ENCODE data around the gene SPAG16.

The SPAG16 gene

GRCh38 chr2:213247566-213247965 is 36.7 kb upstream of the SPAG16 start:
- Histone ChIP-seq H3K4me1 (ENCODE audit: control insufficient read depth, insufficient read depth, low read length) (peaks cover 15% of the 10 kb centered on the region), H3K4me3 (ENCODE audit: low read depth, low read length) (no peak overlapping the region), H3K27me3 (ENCODE audit: control insufficient read depth, insufficient read depth, low read length) (no peaks in the 10 kb centered on the region), H3K9me3 (ENCODE audit: control insufficient read depth, insufficient read depth, low read length) (no peaks in the 10 kb centered on the region), H3K27ac (ENCODE audit: low read depth, low read length) (no peak overlapping the region), H3K9ac (ENCODE audit: low read depth, low read length) (no peak overlapping the region), H3K36me3 (ENCODE audit: control insufficient read depth, insufficient read depth, low read length) (no peaks in the 10 kb centered on the region)

- Histone ChIP-seq H3K4me3 (ENCODE audit: low read depth, low read length) (no peak overlapping the region), H3K4me1 (ENCODE audit: control insufficient read depth, insufficient read depth, low read length) (peaks cover 10% of the 10 kb centered on the region), H3K36me3 (ENCODE audit: control insufficient read depth, insufficient read depth, low read length) (no peaks in the 10 kb centered on the region), H3K27me3 (ENCODE audit: control insufficient read depth, insufficient read depth, low read length) (no peaks in the 10 kb centered on the region), H3K9ac (ENCODE audit: low read depth, low read length) (no peak overlapping the region), H3K27ac (ENCODE audit: low read depth, low read length) (no peak overlapping the region), H3K9me3 (ENCODE audit: control insufficient read depth, insufficient read depth, low read length) (no peaks in the 10 kb centered on the region)
These were observed 35.6 kb upstream of the SPAG16 start for GRCh38 chr2:213248637-213249036.

GRCh38 chr2:213249502-213249901 is 34.8 kb upstream of the SPAG16 start:
- H3K4me1 ChIP-seq (ENCODE audit: control insufficient read depth, insufficient read depth, low read length), result peaks cover 9% of the 10 kb centered on the region
- no peak overlapping the region for H3K4me3 ChIP-seq (ENCODE audit: low read depth, low read length)
- no peaks in the 10 kb centered on the region for H3K9me3 ChIP-seq (ENCODE audit: control insufficient read depth, insufficient read depth, low read length)
- no peak overlapping the region for H3K9ac ChIP-seq (ENCODE audit: low read depth, low read length)
- H3K27ac ChIP-seq (ENCODE audit: low read depth, low read length), result no peak overlapping the region
- H3K36me3 ChIP-seq (ENCODE audit: control insufficient read depth, insufficient read depth, low read length), result no peaks in the 10 kb centered on the region
- H3K27me3 ChIP-seq (ENCODE audit: control insufficient read depth, insufficient read depth, low read length), result no peaks in the 10 kb centered on the region

GRCh38 chr2:213251618-213252017 is 32.6 kb upstream of the SPAG16 start:
- Histone ChIP-seq H3K27ac (ENCODE audit: low read depth, low read length) (peak overlapping the region; percentile 39), H3K9ac (ENCODE audit: low read depth, low read length) (no peak overlapping the region), H3K4me1 (ENCODE audit: control insufficient read depth, insufficient read depth, low read length) (peaks cover 9% of the 10 kb centered on the region), H3K9me3 (ENCODE audit: control insufficient read depth, insufficient read depth, low read length) (no peaks in the 10 kb centered on the region), H3K27me3 (ENCODE audit: control insufficient read depth, insufficient read depth, low read length) (no peaks in the 10 kb centered on the region), H3K36me3 (ENCODE audit: control insufficient read depth, insufficient read depth, low read length) (no peaks in the 10 kb centered on the region), H3K4me3 (ENCODE audit: low read depth, low read length) (no peak overlapping the region)

GRCh38 chr2:213252206-213252605 is 32.1 kb upstream of the SPAG16 start:
- Histone ChIP-seq H3K4me1 (ENCODE audit: control insufficient read depth, insufficient read depth, low read length) (peaks cover 9% of the 10 kb centered on the region), H3K9me3 (ENCODE audit: control insufficient read depth, insufficient read depth, low read length) (no peaks in the 10 kb centered on the region), H3K27ac (ENCODE audit: low read depth, low read length) (peak overlapping the region; percentile 39), H3K9ac (ENCODE audit: low read depth, low read length) (peak overlapping the region; percentile 52; the same call in 1 of the 2 replicates), H3K4me3 (ENCODE audit: low read depth, low read length) (no peak overlapping the region), H3K36me3 (ENCODE audit: control insufficient read depth, insufficient read depth, low read length) (no peaks in the 10 kb centered on the region), H3K27me3 (ENCODE audit: control insufficient read depth, insufficient read depth, low read length) (no peaks in the 10 kb centered on the region)

DNA sequence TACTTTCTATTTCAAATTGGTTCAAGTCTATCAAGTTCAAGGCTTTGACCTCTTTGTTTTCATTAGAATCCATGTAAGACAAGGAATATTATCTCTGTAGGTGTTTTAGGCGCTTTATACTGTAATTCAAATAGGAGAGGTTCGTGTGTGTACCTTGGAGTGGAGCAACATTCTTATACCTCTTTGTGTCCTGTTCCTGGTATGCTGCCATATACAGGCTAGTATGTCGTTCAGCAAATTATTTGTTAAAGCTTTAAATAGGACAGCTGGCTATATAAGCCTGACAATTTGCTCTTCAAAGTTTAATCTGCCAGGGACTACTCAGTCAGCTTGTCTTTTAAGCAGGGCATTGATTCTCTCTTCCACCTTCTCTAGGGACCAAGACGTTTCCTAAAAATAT is 31.1 kb upstream of the SPAG16 start:
- Histone ChIP-seq H3K4me3 (ENCODE audit: low read depth, low read length) (no peak overlapping the region), H3K27ac (ENCODE audit: low read depth, low read length) (no peak overlapping the region), H3K27me3 (ENCODE audit: control insufficient read depth, insufficient read depth, low read length) (no peaks in the 10 kb centered on the region), H3K9me3 (ENCODE audit: control insufficient read depth, insufficient read depth, low read length) (no peaks in the 10 kb centered on the region), H3K9ac (ENCODE audit: low read depth, low read length) (no peak overlapping the region), H3K4me1 (ENCODE audit: control insufficient read depth, insufficient read depth, low read length) (peaks cover 9% of the 10 kb centered on the region), H3K36me3 (ENCODE audit: control insufficient read depth, insufficient read depth, low read length) (no peaks in the 10 kb centered on the region)

GRCh38 chr2:213259266-213259665 is 25.0 kb upstream of the SPAG16 start:
- no peak overlapping the region for H3K4me3 ChIP-seq (ENCODE audit: low read depth, low read length)
- no peaks in the 10 kb centered on the region for H3K9me3 ChIP-seq (ENCODE audit: control insufficient read depth, insufficient read depth, low read length)
- no peak overlapping the region for H3K27ac ChIP-seq (ENCODE audit: low read depth, low read length)
- H3K36me3 ChIP-seq (ENCODE audit: control insufficient read depth, insufficient read depth, low read length), result no peaks in the 10 kb centered on the region
- H3K9ac ChIP-seq (ENCODE audit: low read depth, low read length), result no peak overlapping the region
- H3K4me1 ChIP-seq (ENCODE audit: control insufficient read depth, insufficient read depth, low read length), result no peaks in the 10 kb centered on the region
- no peaks in the 10 kb centered on the region for H3K27me3 ChIP-seq (ENCODE audit: control insufficient read depth, insufficient read depth, low read length)

- Histone ChIP-seq H3K9me3 (ENCODE audit: control insufficient read depth, insufficient read depth, low read length) (no peaks in the 10 kb centered on the region), H3K4me3 (ENCODE audit: low read depth, low read length) (no peak overlapping the region), H3K4me1 (ENCODE audit: control insufficient read depth, insufficient read depth, low read length) (no peaks in the 10 kb centered on the region), H3K9ac (ENCODE audit: low read depth, low read length) (no peak overlapping the region), H3K27me3 (ENCODE audit: control insufficient read depth, insufficient read depth, low read length) (no peaks in the 10 kb centered on the region), H3K27ac (ENCODE audit: low read depth, low read length) (no peak overlapping the region), H3K36me3 (ENCODE audit: control insufficient read depth, insufficient read depth, low read length) (no peaks in the 10 kb centered on the region)
These were observed 23.0 kb upstream of the SPAG16 start for GRCh38 chr2:213261237-213261636.

DNA sequence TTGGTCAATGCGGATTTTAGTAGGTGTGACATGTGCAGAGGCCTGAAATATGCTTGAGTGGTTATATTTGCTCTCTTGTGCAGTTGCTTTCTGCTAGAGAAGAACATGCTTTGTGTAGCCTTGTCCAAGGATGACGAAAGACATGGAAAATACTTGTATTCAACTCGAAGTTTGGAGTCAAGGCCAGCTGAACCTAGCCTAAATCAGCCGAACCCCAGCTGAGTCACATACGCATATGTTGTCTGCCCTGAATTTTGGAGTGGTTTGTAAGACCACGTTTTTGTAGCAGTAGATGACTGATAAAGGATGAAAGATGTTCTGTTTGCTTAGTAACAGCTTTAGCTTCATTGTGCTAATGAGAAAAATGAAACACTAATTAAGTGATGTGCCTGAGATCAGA is 22.5 kb upstream of the SPAG16 start:
- Histone ChIP-seq H3K36me3 (ENCODE audit: control insufficient read depth, insufficient read depth, low read length) (no peaks in the 10 kb centered on the region), H3K9me3 (ENCODE audit: control insufficient read depth, insufficient read depth, low read length) (no peaks in the 10 kb centered on the region), H3K27ac (ENCODE audit: low read depth, low read length) (no peak overlapping the region), H3K9ac (ENCODE audit: low read depth, low read length) (no peak overlapping the region), H3K4me1 (ENCODE audit: control insufficient read depth, insufficient read depth, low read length) (no peaks in the 10 kb centered on the region), H3K27me3 (ENCODE audit: control insufficient read depth, insufficient read depth, low read length) (no peaks in the 10 kb centered on the region), H3K4me3 (ENCODE audit: low read depth, low read length) (no peak overlapping the region)

DNA sequence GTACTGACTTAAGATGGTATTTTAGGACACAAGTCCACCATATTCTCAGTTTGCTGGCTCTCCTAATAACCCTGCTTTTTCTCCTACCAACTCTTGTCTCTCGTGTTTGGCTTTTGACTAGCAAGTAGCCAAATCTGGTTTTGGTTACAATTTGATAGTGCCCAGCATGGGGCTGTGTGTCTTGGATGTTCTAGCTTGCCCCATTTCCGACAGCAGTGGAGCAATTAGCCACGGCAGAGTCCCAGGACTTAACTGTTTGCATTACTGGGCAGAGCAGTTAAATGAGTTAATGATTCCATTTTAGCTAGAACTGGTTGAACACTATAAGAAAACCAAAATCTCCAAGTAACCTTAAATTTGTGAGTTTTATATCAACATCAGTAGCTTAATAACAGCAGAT is 18.6 kb upstream of the SPAG16 start:
- Histone ChIP-seq H3K4me3 (ENCODE audit: low read depth, low read length) (no peak overlapping the region), H3K27me3 (ENCODE audit: control insufficient read depth, insufficient read depth, low read length) (no peaks in the 10 kb centered on the region), H3K4me1 (ENCODE audit: control insufficient read depth, insufficient read depth, low read length) (no peaks in the 10 kb centered on the region), H3K27ac (ENCODE audit: low read depth, low read length) (no peak overlapping the region), H3K36me3 (ENCODE audit: control insufficient read depth, insufficient read depth, low read length) (no peaks in the 10 kb centered on the region), H3K9ac (ENCODE audit: low read depth, low read length) (no peak overlapping the region), H3K9me3 (ENCODE audit: control insufficient read depth, insufficient read depth, low read length) (no peaks in the 10 kb centered on the region)

DNA sequence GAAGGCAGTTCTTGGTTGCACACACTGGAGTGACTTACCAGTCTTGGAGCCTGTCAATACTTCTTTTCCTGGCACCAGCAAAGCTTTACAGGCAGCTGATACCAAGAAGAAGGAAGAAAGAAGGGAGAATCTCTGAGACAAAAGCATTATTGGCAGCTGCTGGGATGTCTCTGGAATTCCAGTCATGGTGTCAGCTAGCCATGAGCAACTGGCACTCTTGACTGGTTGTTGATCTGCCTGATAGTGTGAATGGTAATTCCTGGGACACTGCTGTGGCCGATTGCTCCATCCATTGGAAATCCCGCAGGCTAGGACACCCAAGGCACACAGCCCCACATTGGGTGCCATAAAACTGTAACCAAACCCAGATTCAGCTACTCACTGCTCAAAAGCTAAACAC is 17.8 kb upstream of the SPAG16 start:
- H3K4me3 ChIP-seq (ENCODE audit: low read depth, low read length), result no peak overlapping the region
- no peaks in the 10 kb centered on the region for H3K27me3 ChIP-seq (ENCODE audit: control insufficient read depth, insufficient read depth, low read length)
- H3K4me1 ChIP-seq (ENCODE audit: control insufficient read depth, insufficient read depth, low read length), result no peaks in the 10 kb centered on the region
- H3K9me3 ChIP-seq (ENCODE audit: control insufficient read depth, insufficient read depth, low read length), result no peaks in the 10 kb centered on the region
- no peaks in the 10 kb centered on the region for H3K36me3 ChIP-seq (ENCODE audit: control insufficient read depth, insufficient read depth, low read length)
- H3K27ac ChIP-seq (ENCODE audit: low read depth, low read length), result no peak overlapping the region
- no peak overlapping the region for H3K9ac ChIP-seq (ENCODE audit: low read depth, low read length)

DNA sequence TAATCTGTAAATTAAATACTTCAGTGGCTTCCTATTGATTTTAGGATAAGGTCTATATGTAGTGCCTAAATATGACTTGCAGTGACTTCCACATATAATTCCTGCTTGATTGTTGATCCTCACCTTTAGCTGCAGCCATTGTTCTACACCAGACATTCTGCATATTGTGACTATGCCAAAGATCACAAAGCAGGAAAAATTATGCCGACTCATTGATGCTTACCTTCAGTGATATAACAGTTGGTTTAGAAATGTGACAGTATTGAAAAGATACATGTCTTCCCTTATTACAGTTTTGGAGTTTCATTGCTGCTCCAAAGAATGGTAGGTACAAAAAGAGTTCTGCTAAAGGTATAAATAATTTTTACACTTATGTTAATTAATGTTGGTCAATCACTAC is 12.3 kb upstream of the SPAG16 start:
- Histone ChIP-seq H3K9ac (ENCODE audit: low read depth, low read length) (no peak overlapping the region), H3K36me3 (ENCODE audit: control insufficient read depth, insufficient read depth, low read length) (no peaks in the 10 kb centered on the region), H3K4me3 (ENCODE audit: low read depth, low read length) (no peak overlapping the region), H3K4me1 (ENCODE audit: control insufficient read depth, insufficient read depth, low read length) (no peaks in the 10 kb centered on the region), H3K9me3 (ENCODE audit: control insufficient read depth, insufficient read depth, low read length) (peaks cover 3% of the 10 kb centered on the region; the same call in 1 of the 2 replicates), H3K27me3 (ENCODE audit: control insufficient read depth, insufficient read depth, low read length) (no peaks in the 10 kb centered on the region), H3K27ac (ENCODE audit: low read depth, low read length) (no peak overlapping the region)
